Astrocyte of the cerebellum (primary cell): ENCODE results near the gene RBM20.

Source experiments
- DNase-seq: peaks from one replicate; pipeline ENCODE4 v3.0.0-alpha.2; 2011; ENCODE audit warnings: low read depth
- H3K4me3 ChIP-seq: 2 replicates; pipeline ENCODE4 v1.5.1; 2011; ENCODE audit warnings: mild to moderate bottlenecking, low read depth, low read length, moderate library complexity
- CTCF ChIP-seq: IDR thresholded peaks from 2 replicates; pipeline ENCODE4 v1.5.1; 2012; ENCODE audit warnings: low read length, low read depth, moderate library complexity, mild to moderate bottlenecking; ENCODE audit errors: missing control alignments
- in situ Hi-C: cut with HindIII; loops from 2 replicates; pipeline ENCODE4 v1.10.0; 2017; ENCODE audit warnings: low sequenced_read_pairs

The RBM20 gene

GRCh38 chr10:110840923-110841428, 196.8 kb downstream of the RBM20 start:
- in situ Hi-C loops = no loop called here
- no peak for TF ChIP-seq CTCF
- no peak overlapping the region for H3K4me3 ChIP-seq
- DNase-seq = no peak

- in situ Hi-C loops = no loop called here
- DNase-seq = no peak
- no peak for TF ChIP-seq CTCF
- no peak overlapping the region for H3K4me3 ChIP-seq
Observed at GRCh38 chr10:110841767-110842267, 197.7 kb downstream of the RBM20 start.

GRCh38 chr10:110842326-110842904, 198.3 kb downstream of the RBM20 start:
- TF ChIP-seq CTCF = no peak
- no peak overlapping the region for H3K4me3 ChIP-seq
- in situ Hi-C loops = no loop called here
- DNase-seq = no peak

- TF ChIP-seq CTCF = no peak
- no peak overlapping the region for H3K4me3 ChIP-seq
- in situ Hi-C loops = no loop called here
- DNase-seq = no peak
Observed at GRCh38 chr10:110843031-110843430, 198.9 kb downstream of the RBM20 start.

GRCh38 chr10:110843796-110844616, 199.9 kb downstream of the RBM20 start:
- no peak for DNase-seq
- in situ Hi-C loops = no loop called here
- no peak for TF ChIP-seq CTCF
- H3K4me3 ChIP-seq = no peak overlapping the region

GRCh38 chr10:110844617-110844881, 200.4 kb downstream of the RBM20 start:
- in situ Hi-C loops = no loop called here
- TF ChIP-seq CTCF = no peak
- DNase-seq = no peak
- H3K4me3 ChIP-seq = no peak overlapping the region
